Suppressor macrophage (primary cell): ENCODE measurements around the gene BTG1.

Experiments used
- DNase-seq, 4 experiments: peaks; one replicate each; pipeline ENCODE4 v3.0.0-alpha.2; 2020 to 2022

Gene BTG1

GRCh38 chr12:92133171-92133570, 12.5 kb downstream of the BTG1 start:
- no peak for DNase-seq

GRCh38 chr12:92132288-92132687, 13.4 kb downstream of the BTG1 start:
- DNase-seq: no peak

GRCh38 chr12:92130999-92131398, 14.6 kb downstream of the BTG1 start:
- DNase-seq: peak in 3 of 4 experiments; percentile 27 to 61 (median 55)

- DNase-seq: no peak
Measured at GRCh38 chr12:92129609-92130008, 16.0 kb downstream of the BTG1 start.

- no peak for DNase-seq
Measured at GRCh38 chr12:92128612-92129011, 17.0 kb downstream of the BTG1 start.

GRCh38 chr12:92124689-92125029, 21.0 kb downstream of the BTG1 start:
- DNase-seq: peak in 3 of 4 experiments; percentile 34 to 51 (median 48)

GRCh38 chr12:92123780-92124688, 21.6 kb downstream of the BTG1 start:
- peak; percentile 42 to 88 (median 77) for DNase-seq

GRCh38 chr12:92122941-92123779, 22.5 kb downstream of the BTG1 start:
- DNase-seq: no peak

GRCh38 chr12:92121826-92122225, 23.8 kb downstream of the BTG1 start:
- DNase-seq: no peak

GRCh38 chr12:92118826-92119536, 26.7 kb downstream of the BTG1 start:
- no peak for DNase-seq

GRCh38 chr12:92114834-92115233, 30.8 kb downstream of the BTG1 start:
- DNase-seq: no peak

GRCh38 chr12:92111256-92111655, 34.4 kb downstream of the BTG1 start:
- no peak for DNase-seq

GRCh38 chr12:92110083-92110640, 35.5 kb downstream of the BTG1 start:
- DNase-seq: no peak

GRCh38 chr12:92109613-92110012, 36.0 kb downstream of the BTG1 start:
- DNase-seq: no peak

GRCh38 chr12:92108651-92109050, 37.0 kb downstream of the BTG1 start:
- peak; percentile 53 to 81 (median 78) for DNase-seq

- no peak for DNase-seq
Measured at GRCh38 chr12:92107621-92108131, 38.0 kb downstream of the BTG1 start.

GRCh38 chr12:92107094-92107493, 38.6 kb downstream of the BTG1 start:
- DNase-seq: no peak

GRCh38 chr12:92105676-92106075, 40.0 kb downstream of the BTG1 start:
- peak; percentile 9 to 68 (median 50) for DNase-seq

- no peak for DNase-seq
Measured at GRCh38 chr12:92105110-92105509, 40.5 kb downstream of the BTG1 start.

- DNase-seq: no peak
Measured at GRCh38 chr12:92102606-92103005, 43.0 kb downstream of the BTG1 start.

- no peak for DNase-seq
Measured at GRCh38 chr12:92098594-92099380, 46.9 kb downstream of the BTG1 start.
